ENCODE measurements around the gene IGF2BP2. TPM values are rescaled to one million over a fixed set of nuclear protein-coding genes. Genes with fewer than 3 reads are reported as not detected.

Gene IGF2BP2
- total and polyA plus RNA-seq, 2 experiments from 2014 or later: 88.9 to 91.8 TPM

DNA sequence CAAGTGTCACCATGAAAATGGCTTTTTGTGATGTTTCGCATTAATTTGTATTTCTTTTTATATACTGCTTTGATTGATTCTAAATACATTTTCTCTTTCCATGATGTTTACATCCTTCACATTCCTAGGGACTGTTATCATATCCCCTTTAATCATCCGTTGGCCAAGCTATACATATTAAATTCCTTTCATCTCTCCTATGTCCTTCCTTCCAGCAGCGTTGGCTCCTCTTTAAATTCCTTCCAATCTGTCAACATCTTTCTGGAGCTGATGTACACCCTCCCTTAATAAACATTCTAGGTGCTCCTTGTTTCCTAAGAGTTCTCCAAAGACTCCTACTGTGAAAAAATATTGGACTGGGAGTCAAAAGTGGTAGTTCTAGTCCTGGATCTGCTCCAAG is 87.8 kb downstream of the IGF2BP2 start:
- H4K20me1 ChIP-seq (ENCODE audit: insufficient read depth, poor library complexity, severe bottlenecking): peaks cover 99% of the 10 kb centered on the region
- peaks cover 24% of the 10 kb centered on the region for H3K4me1 ChIP-seq (ENCODE audit: insufficient read depth)
- no peaks in the 10 kb centered on the region for H3K9me3 ChIP-seq (ENCODE audit: low read depth)
- no peak overlapping the region for H3K4me3 ChIP-seq
- no peaks in the 10 kb centered on the region for H3K27me3 ChIP-seq
- no peaks in the 10 kb centered on the region for H3K9me2 ChIP-seq (replicated peaks; ENCODE audit: insufficient read depth)
- no peak overlapping the region for H2AFZ ChIP-seq
- 60% methylated on average over 3 of the region's 3 CpGs for WGBS (ENCODE audit: low lambda C conversion rate, missing lambda C conversion rate)
- no peak for TF ChIP-seq EZH2phosphoT487 (IDR thresholded peaks at IDR 0.05; ENCODE audit: low read depth, severe bottlenecking, unreplicated experiment)
- no peak for TF ChIP-seq EZH2 (IDR thresholded peaks at IDR 0.05; ENCODE audit: borderline replicate concordance)
- TF ChIP-seq, protein P1, sequence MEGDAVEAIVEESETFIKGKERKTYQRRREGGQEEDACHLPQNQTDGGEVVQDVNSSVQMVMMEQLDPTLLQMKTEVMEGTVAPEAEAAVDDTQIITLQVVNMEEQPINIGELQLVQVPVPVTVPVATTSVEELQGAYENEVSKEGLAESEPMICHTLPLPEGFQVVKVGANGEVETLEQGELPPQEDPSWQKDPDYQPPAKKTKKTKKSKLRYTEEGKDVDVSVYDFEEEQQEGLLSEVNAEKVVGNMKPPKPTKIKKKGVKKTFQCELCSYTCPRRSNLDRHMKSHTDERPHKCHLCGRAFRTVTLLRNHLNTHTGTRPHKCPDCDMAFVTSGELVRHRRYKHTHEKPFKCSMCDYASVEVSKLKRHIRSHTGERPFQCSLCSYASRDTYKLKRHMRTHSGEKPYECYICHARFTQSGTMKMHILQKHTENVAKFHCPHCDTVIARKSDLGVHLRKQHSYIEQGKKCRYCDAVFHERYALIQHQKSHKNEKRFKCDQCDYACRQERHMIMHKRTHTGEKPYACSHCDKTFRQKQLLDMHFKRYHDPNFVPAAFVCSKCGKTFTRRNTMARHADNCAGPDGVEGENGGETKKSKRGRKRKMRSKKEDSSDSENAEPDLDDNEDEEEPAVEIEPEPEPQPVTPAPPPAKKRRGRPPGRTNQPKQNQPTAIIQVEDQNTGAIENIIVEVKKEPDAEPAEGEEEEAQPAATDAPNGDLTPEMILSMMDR (IDR thresholded peaks at IDR 0.05; ENCODE audit: poor library complexity): no peak
- no peak overlapping the region for H3K4me2 ChIP-seq
- H3K36me3 ChIP-seq (replicated peaks; ENCODE audit: insufficient read depth, low read depth): no peaks in the 10 kb centered on the region
- no peak overlapping the region for H3K27ac ChIP-seq
- peaks cover 99% of the 10 kb centered on the region for H3K79me2 ChIP-seq
- no peak for DNase-seq (ENCODE audit: low spot score)

DNA sequence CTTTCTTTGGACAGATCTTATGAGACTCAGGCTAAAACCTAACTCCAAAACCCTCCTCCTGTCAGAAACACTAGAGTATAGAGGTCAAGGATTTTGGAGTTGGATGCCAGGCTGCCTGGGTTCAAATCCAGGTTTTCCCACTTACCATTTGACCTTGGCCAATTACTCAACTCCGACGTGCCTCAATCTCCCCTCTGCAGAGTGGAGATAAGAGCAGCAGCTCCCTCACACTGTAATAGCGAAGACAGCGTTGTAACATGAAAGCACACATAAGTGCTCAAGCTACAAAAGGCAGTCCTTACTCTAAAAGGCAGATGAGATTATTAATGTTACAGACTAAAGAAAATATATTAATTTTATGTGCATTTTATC is 90.1 kb downstream of the IGF2BP2 start:
- no peak overlapping the region for H2AFZ ChIP-seq
- DNase-seq (ENCODE audit: low spot score): no peak
- peaks cover 83% of the 10 kb centered on the region for H4K20me1 ChIP-seq (ENCODE audit: insufficient read depth, poor library complexity, severe bottlenecking)
- no peaks in the 10 kb centered on the region for H3K9me3 ChIP-seq (ENCODE audit: low read depth)
- H3K4me3 ChIP-seq: no peak overlapping the region
- H3K27ac ChIP-seq: no peak overlapping the region
- H3K79me2 ChIP-seq: peaks cover 96% of the 10 kb centered on the region
- TF ChIP-seq EZH2 (IDR thresholded peaks at IDR 0.05; ENCODE audit: borderline replicate concordance): no peak
- TF ChIP-seq, protein P1 (IDR thresholded peaks at IDR 0.05; ENCODE audit: poor library complexity): no peak
- no peak for TF ChIP-seq EZH2phosphoT487 (IDR thresholded peaks at IDR 0.05; ENCODE audit: low read depth, severe bottlenecking, unreplicated experiment)
- no peaks in the 10 kb centered on the region for H3K27me3 ChIP-seq
- no peaks in the 10 kb centered on the region for H3K36me3 ChIP-seq (replicated peaks; ENCODE audit: insufficient read depth, low read depth)
- H3K9me2 ChIP-seq (replicated peaks; ENCODE audit: insufficient read depth): no peaks in the 10 kb centered on the region
- no peak overlapping the region for H3K4me2 ChIP-seq
- WGBS (ENCODE audit: low lambda C conversion rate, missing lambda C conversion rate): 51% methylated on average over 4 of the region's 4 CpGs
- peaks cover 24% of the 10 kb centered on the region for H3K4me1 ChIP-seq (ENCODE audit: insufficient read depth)

DNA sequence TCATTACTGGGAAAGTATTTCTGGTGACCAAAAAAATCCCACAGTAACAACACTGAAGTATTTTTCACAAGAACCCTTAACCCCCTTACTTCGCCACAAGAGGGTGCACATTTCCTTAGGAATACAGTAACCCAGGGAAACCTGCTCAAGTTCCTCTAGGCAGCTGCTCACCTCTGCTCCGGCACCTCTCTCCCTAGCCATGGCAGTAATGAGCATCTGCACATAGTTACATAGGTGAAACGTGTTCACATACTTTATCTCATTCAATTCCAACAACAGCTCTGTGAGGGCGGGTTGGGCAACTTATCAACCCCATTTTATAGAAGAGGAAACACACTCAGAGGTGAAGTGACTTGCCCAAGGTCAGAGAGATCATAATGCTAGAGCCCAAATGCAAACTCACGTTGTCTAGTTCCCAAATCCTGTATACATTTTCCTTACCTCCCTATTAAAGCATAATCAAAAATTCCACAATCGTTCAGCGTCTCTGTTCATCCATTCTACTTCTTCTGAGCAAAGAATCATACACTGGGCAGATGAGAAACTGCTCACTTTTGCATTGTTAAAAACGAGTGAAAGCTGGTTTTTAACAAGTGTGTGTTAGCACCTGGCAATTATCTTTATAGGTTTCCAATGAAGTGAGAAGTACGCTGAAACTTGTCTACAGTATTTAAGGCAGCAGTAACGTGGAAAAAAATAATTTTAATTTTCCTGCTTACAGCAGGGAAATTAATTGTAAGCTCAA is 90.7 kb downstream of the IGF2BP2 start:
- Histone ChIP-seq H3K4me1 (ENCODE audit: insufficient read depth) (peaks cover 20% of the 10 kb centered on the region), H3K36me3 (replicated peaks; ENCODE audit: insufficient read depth, low read depth) (no peaks in the 10 kb centered on the region), H3K79me2 (peaks cover 96% of the 10 kb centered on the region), H3K9me3 (ENCODE audit: low read depth) (no peaks in the 10 kb centered on the region), H3K27me3 (no peaks in the 10 kb centered on the region), H3K27ac (no peak overlapping the region), H4K20me1 (ENCODE audit: insufficient read depth, poor library complexity, severe bottlenecking) (peaks cover 83% of the 10 kb centered on the region), H3K4me2 (no peak overlapping the region), H3K9me2 (replicated peaks; ENCODE audit: insufficient read depth) (no peaks in the 10 kb centered on the region), H2AFZ (no peak overlapping the region), H3K4me3 (no peak overlapping the region)
- 48% methylated on average over 10 of the region's 10 CpGs for WGBS (ENCODE audit: low lambda C conversion rate, missing lambda C conversion rate)
- TF ChIP-seq, protein P1 (IDR thresholded peaks at IDR 0.05; ENCODE audit: poor library complexity): peak; percentile 63
- TF ChIP-seq EZH2phosphoT487 (IDR thresholded peaks at IDR 0.05; ENCODE audit: low read depth, severe bottlenecking, unreplicated experiment): no peak
- peak; percentile 85 for DNase-seq (ENCODE audit: low spot score)

Measured in hepatocyte (in vitro differentiated cells).